CD8-positive, alpha-beta memory T cell (primary cell): ENCODE results near the gene FHIT. TPM values are rescaled to one million over a fixed set of nuclear protein-coding genes. Genes with fewer than 3 reads are reported as not detected.
A peak's percentile ranks its signal among the peaks of the same experiment; 100 is the strongest.

Experiments
- CTCF ChIA-PET: fragments of 350-600 bp; sonication (Branson Sonifier 250); formaldehyde crosslinking; loops from one replicate; lab custom pipeline; 2021; ENCODE audit warnings: antibody characterized with exemption; lab: Charles Lee
- POLR2A ChIA-PET: fragments of 350-600 bp; sonication (Branson Sonifier 250); formaldehyde crosslinking; loops from one replicate; lab custom pipeline; 2021; ENCODE audit warnings: antibody characterized with exemption; lab: Charles Lee
- DNase-seq, 5 donors: peaks; one replicate each; pipeline versions ENCODE4 v3.0.0 to v3.0.0-alpha.2; 2020 to 2022; ENCODE audit warnings: mixed read lengths in 1 of 5
- H3K27ac ChIP-seq: one replicate; pipeline ENCODE4 v1.7.0; 2013; ENCODE audit warnings: low read depth, mild to moderate bottlenecking, low read length, moderate library complexity
- H3K27me3 ChIP-seq: 2 replicates; pipeline ENCODE4 v1.7.0; 2013; ENCODE audit warnings: low read length, mild to moderate bottlenecking; ENCODE audit not compliant: insufficient read depth, poor library complexity, severe bottlenecking
- H3K36me3 ChIP-seq: 2 replicates; pipeline ENCODE4 v1.7.0; 2013; ENCODE audit warnings: mild to moderate bottlenecking, low read length, moderate library complexity; ENCODE audit not compliant: insufficient read depth
- H3K4me1 ChIP-seq: 2 replicates; pipeline ENCODE4 v1.7.0; 2013; ENCODE audit warnings: mild to moderate bottlenecking, low read length, moderate library complexity; ENCODE audit not compliant: insufficient read depth
- H3K4me3 ChIP-seq: 2 replicates; pipeline ENCODE4 v1.7.0; 2013; ENCODE audit warnings: mild to moderate bottlenecking, low read length
- H3K9me3 ChIP-seq: 2 replicates; pipeline ENCODE4 v1.7.0; 2013; ENCODE audit warnings: mild to moderate bottlenecking, low read length
- H3K27ac Mint-ChIP-seq, 8 donors: one replicate each; pipeline ENCODE4 v1.8.0; 2020 to 2021; ENCODE audit warnings: mixed read lengths in 8 of 8, mild to moderate bottlenecking in 6 of 8, inconsistent platforms in 3 of 8, moderate library complexity in 3 of 8
- H3K27me3 Mint-ChIP-seq, 2 donors: one replicate each; pipeline ENCODE4 v1.8.0; 2020 to 2021; ENCODE audit warnings: mixed read lengths in 2 of 2, mild to moderate bottlenecking in 1 of 2, moderate library complexity in 1 of 2
- H3K36me3 Mint-ChIP-seq, 3 donors: one replicate each; pipeline ENCODE4 v1.8.0; 2020 to 2021; ENCODE audit warnings: mixed read lengths in 3 of 3, inconsistent platforms in 1 of 3, mild to moderate bottlenecking in 1 of 3
- H3K4me1 Mint-ChIP-seq, 3 donors: one replicate each; pipeline ENCODE4 v1.8.0; 2020 to 2021; ENCODE audit warnings: mixed read lengths in 3 of 3, inconsistent platforms in 1 of 3, mild to moderate bottlenecking in 1 of 3
- H3K4me3 Mint-ChIP-seq, 7 donors: one replicate each; pipeline ENCODE4 v1.8.0; 2020 to 2021; ENCODE audit warnings: mixed read lengths in 7 of 7, mild to moderate bottlenecking in 6 of 7, moderate library complexity in 4 of 7, inconsistent platforms in 2 of 7
- H3K9me3 Mint-ChIP-seq, 5 donors: one replicate each; pipeline ENCODE4 v1.8.0; 2020 to 2022; ENCODE audit warnings: mixed read lengths in 5 of 5, mild to moderate bottlenecking in 3 of 5, moderate library complexity in 2 of 5, inconsistent platforms in 1 of 5
- polyA plus RNA-seq: library from polyadenylated mRNA; unstranded; fragments of 300-500 nt; fragmentation: Illumina TruSeq; gene quantifications from one replicate; pipeline ENCODE4 v1.2.3, GENCODE V29; 2021
- total RNA-seq, 2 experiments: library from RNA; stranded (reverse); gene quantifications; one replicate each; pipeline ENCODE4 v1.2.3, GENCODE V29; 2021

FHIT gene
- total and polyA plus RNA-seq, 3 experiments from 2014 or later = 4.1 to 7.4 (median 4.2) TPM

GRCh38 chr3:60023189-60023588 lies 1228.1 kb downstream of the FHIT start:
- Histone ChIP-seq H3K9me3 (peaks cover 3% of the 10 kb centered on the region), H3K36me3 (no peaks in the 10 kb centered on the region), H3K27ac (no peak overlapping the region), H3K27me3 (no peaks in the 10 kb centered on the region), H3K4me3 (no peak overlapping the region), H3K4me1 (peaks cover 67% of the 10 kb centered on the region)
- peak overlapping the region in 2 of 8 donors; percentile 35 to 71 for H3K27ac Mint-ChIP-seq
- no peak for DNase-seq
- ChIA-PET POLR2A (no interaction called here), CTCF (no interaction called here)
- peaks cover 0 to 10% (median 0%) of the 10 kb centered on the region in 3 donors for H3K36me3 Mint-ChIP-seq
- no peaks in the 10 kb centered on the region for H3K27me3 Mint-ChIP-seq
- H3K4me1 Mint-ChIP-seq = peaks cover 19 to 40% (median 34%) of the 10 kb centered on the region in 3 donors
- no peak overlapping the region for H3K4me3 Mint-ChIP-seq
- H3K9me3 Mint-ChIP-seq = peaks cover 0 to 4% (median 0%) of the 10 kb centered on the region in 5 donors

- Mint-ChIP-seq H3K4me3 (peak overlapping the region in 6 of 7 donors; percentile 20 to 61 (median 42)), H3K27me3 (peaks cover 0 to 2% of the 10 kb centered on the region in 2 donors), H3K27ac (peak overlapping the region; percentile 56 to 94 (median 90)), H3K9me3 (peaks cover 3 to 12% (median 4%) of the 10 kb centered on the region in 5 donors), H3K36me3 (peaks cover 0 to 20% (median 2%) of the 10 kb centered on the region in 3 donors), H3K4me1 (peaks cover 39 to 58% (median 50%) of the 10 kb centered on the region in 3 donors)
- Histone ChIP-seq H3K36me3 (no peaks in the 10 kb centered on the region), H3K27me3 (no peaks in the 10 kb centered on the region), H3K9me3 (peaks cover 8% of the 10 kb centered on the region), H3K4me3 (no peak overlapping the region), H3K4me1 (peaks cover 70% of the 10 kb centered on the region), H3K27ac (no peak overlapping the region)
- POLR2A ChIA-PET = no interaction called here
- CTCF ChIA-PET = interaction anchor here (1.2 kb wide), 1 partner anchor 22 kb away, joined by 5 read pairs; no protein-coding TSS in a partner anchor
- peak in 4 of 5 donors; percentile 2 to 61 (median 57) for DNase-seq
These were observed 1233.6 kb downstream of the FHIT start for GRCh38 chr3:60017631-60018030.

GRCh38 chr3:60015032-60015705 lies 1236.1 kb downstream of the FHIT start:
- Histone ChIP-seq H3K4me1 (peaks cover 87% of the 10 kb centered on the region), H3K4me3 (no peak overlapping the region), H3K9me3 (peaks cover 8% of the 10 kb centered on the region), H3K27ac (no peak overlapping the region), H3K36me3 (no peaks in the 10 kb centered on the region), H3K27me3 (no peaks in the 10 kb centered on the region)
- H3K4me1 Mint-ChIP-seq = peaks cover 59 to 82% (median 75%) of the 10 kb centered on the region in 3 donors
- peaks cover 0 to 2% of the 10 kb centered on the region in 2 donors for H3K27me3 Mint-ChIP-seq
- POLR2A ChIA-PET = no interaction called here
- CTCF ChIA-PET = no interaction called here
- H3K4me3 Mint-ChIP-seq = no peak overlapping the region
- H3K9me3 Mint-ChIP-seq = peaks cover 4 to 12% (median 6%) of the 10 kb centered on the region in 5 donors
- DNase-seq = no peak
- peaks cover 2 to 20% (median 3%) of the 10 kb centered on the region in 3 donors for H3K36me3 Mint-ChIP-seq
- peak overlapping the region in 1 of 8 donors; percentile 30 for H3K27ac Mint-ChIP-seq

GRCh38 chr3:60013241-60013640 lies 1238.0 kb downstream of the FHIT start:
- Histone ChIP-seq H3K9me3 (peaks cover 5% of the 10 kb centered on the region), H3K27ac (no peak overlapping the region), H3K4me3 (peak overlapping the region; percentile 2), H3K4me1 (peaks cover 91% of the 10 kb centered on the region), H3K36me3 (no peaks in the 10 kb centered on the region), H3K27me3 (no peaks in the 10 kb centered on the region)
- ChIA-PET CTCF (interaction anchor here (0.9 kb wide), 1 partner anchor 564 kb away, joined by 3 read pairs; no protein-coding TSS in a partner anchor), POLR2A (no interaction called here)
- Mint-ChIP-seq H3K4me3 (peak overlapping the region in 1 of 7 donors; percentile 19), H3K27me3 (peaks cover 0 to 2% of the 10 kb centered on the region in 2 donors), H3K9me3 (peaks cover 4 to 9% (median 5%) of the 10 kb centered on the region in 5 donors), H3K36me3 (peaks cover 2 to 12% (median 3%) of the 10 kb centered on the region in 3 donors), H3K4me1 (peaks cover 72 to 92% (median 89%) of the 10 kb centered on the region in 3 donors), H3K27ac (peak overlapping the region in 5 of 8 donors; percentile 26 to 70 (median 63))
- no peak for DNase-seq

GRCh38 chr3:60011218-60011617 lies 1240.0 kb downstream of the FHIT start:
- no peaks in the 10 kb centered on the region for H3K9me3 ChIP-seq
- CTCF ChIA-PET = interaction anchor here (1.5 kb wide), 1 partner anchor 153 kb away, joined by 3 read pairs; no protein-coding TSS in a partner anchor
- H3K36me3 ChIP-seq = no peaks in the 10 kb centered on the region
- Mint-ChIP-seq H3K9me3 (peaks cover 0 to 4% (median 0%) of the 10 kb centered on the region in 5 donors), H3K27me3 (no peaks in the 10 kb centered on the region), H3K27ac (peak overlapping the region; percentile 91 to 99 (median 96)), H3K36me3 (peaks cover 2 to 7% (median 2%) of the 10 kb centered on the region in 3 donors), H3K4me1 (peaks cover 62 to 85% (median 83%) of the 10 kb centered on the region in 3 donors), H3K4me3 (peak overlapping the region; percentile 44 to 86 (median 79))
- no peaks in the 10 kb centered on the region for H3K27me3 ChIP-seq
- POLR2A ChIA-PET = interaction anchor here (1.0 kb wide), 1 partner anchor 25 kb away, joined by 4 read pairs; no protein-coding TSS in a partner anchor
- H3K27ac ChIP-seq = no peak overlapping the region
- no peak for DNase-seq
- peaks cover 91% of the 10 kb centered on the region for H3K4me1 ChIP-seq
- peak overlapping the region; percentile 40 for H3K4me3 ChIP-seq

GRCh38 chr3:60010781-60011180 lies 1240.5 kb downstream of the FHIT start:
- ChIA-PET POLR2A (interaction anchor here (1.0 kb wide), 1 partner anchor 25 kb away, joined by 4 read pairs; no protein-coding TSS in a partner anchor), CTCF (interaction anchor here (0.8 to 1.5 kb wide), 3 partner anchors 15 to 153 kb away, joined by 3 read pairs; no protein-coding TSS in a partner anchor)
- peaks cover 91% of the 10 kb centered on the region for H3K4me1 ChIP-seq
- no peaks in the 10 kb centered on the region for H3K27me3 Mint-ChIP-seq
- H3K36me3 ChIP-seq = no peaks in the 10 kb centered on the region
- peaks cover 0 to 4% (median 0%) of the 10 kb centered on the region in 5 donors for H3K9me3 Mint-ChIP-seq
- H3K27ac ChIP-seq = peak overlapping the region; percentile 2
- no peaks in the 10 kb centered on the region for H3K9me3 ChIP-seq
- peaks cover 60 to 83% (median 80%) of the 10 kb centered on the region in 3 donors for H3K4me1 Mint-ChIP-seq
- peaks cover 2 to 7% (median 2%) of the 10 kb centered on the region in 3 donors for H3K36me3 Mint-ChIP-seq
- peak overlapping the region; percentile 44 to 86 (median 79) for H3K4me3 Mint-ChIP-seq
- H3K27ac Mint-ChIP-seq = peak overlapping the region; percentile 91 to 99 (median 96)
- peak overlapping the region; percentile 40 for H3K4me3 ChIP-seq
- H3K27me3 ChIP-seq = no peaks in the 10 kb centered on the region
- peak; percentile 26 to 85 (median 81) for DNase-seq

GRCh38 chr3:60009931-60010478 lies 1241.2 kb downstream of the FHIT start:
- Mint-ChIP-seq H3K36me3 (peaks cover 2 to 7% (median 2%) of the 10 kb centered on the region in 3 donors), H3K9me3 (peaks cover 0 to 4% (median 0%) of the 10 kb centered on the region in 5 donors), H3K4me1 (peaks cover 61 to 81% (median 76%) of the 10 kb centered on the region in 3 donors), H3K27me3 (no peaks in the 10 kb centered on the region), H3K27ac (peak overlapping the region; percentile 91 to 99 (median 96)), H3K4me3 (peak overlapping the region; percentile 15 to 86 (median 75))
- ChIA-PET CTCF (interaction anchor here (0.8 to 1.5 kb wide), 3 partner anchors 14 to 152 kb away, joined by 3 read pairs; no protein-coding TSS in a partner anchor), POLR2A (no interaction called here)
- Histone ChIP-seq H3K9me3 (no peaks in the 10 kb centered on the region), H3K36me3 (no peaks in the 10 kb centered on the region), H3K27me3 (no peaks in the 10 kb centered on the region), H3K27ac (peak overlapping the region; percentile 2), H3K4me3 (peak overlapping the region; percentile 10), H3K4me1 (peaks cover 91% of the 10 kb centered on the region)
- DNase-seq = no peak
